Stimulated activated CD4-positive, alpha-beta T cell treated with anti-CD3 and anti-CD28 coated beads, TNF-alpha, amount 100 ng/mL, for 1 hour (primary cell): ENCODE data around the gene CAMSAP1.

Experiments
- DNase-seq, 3 donors: peaks; one replicate each; pipeline ENCODE4 v3.0.0-alpha.2; 2020; ENCODE audit warnings: low read depth in 3 of 3, low spot score in 1 of 3

Gene CAMSAP1

GRCh38 chr9:135763716-135764446, 143.5 kb downstream of the CAMSAP1 start:
- no peak for DNase-seq

- DNase-seq: no peak
These were observed 144.4 kb downstream of the CAMSAP1 start for GRCh38 chr9:135762921-135763320.

DNA sequence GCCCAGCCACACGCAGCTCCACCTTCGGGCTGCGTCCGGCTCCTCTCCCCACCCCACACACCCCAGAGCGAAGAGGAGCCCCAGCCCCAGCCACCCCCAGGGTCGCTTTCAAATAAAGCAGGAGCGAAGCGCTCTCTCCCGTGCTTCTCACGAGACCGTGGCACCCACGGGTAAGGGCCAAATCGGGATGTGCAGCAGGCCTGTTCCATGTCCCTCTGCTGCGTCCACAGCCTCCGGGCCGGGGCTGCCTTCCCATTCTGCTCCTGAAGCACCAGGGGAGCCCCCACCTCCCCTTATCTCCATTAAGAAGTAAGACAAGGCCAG, 145.5 kb downstream of the CAMSAP1 start:
- DNase-seq: no peak

GRCh38 chr9:135761150-135761844, 146.0 kb downstream of the CAMSAP1 start:
- DNase-seq: no peak

DNA sequence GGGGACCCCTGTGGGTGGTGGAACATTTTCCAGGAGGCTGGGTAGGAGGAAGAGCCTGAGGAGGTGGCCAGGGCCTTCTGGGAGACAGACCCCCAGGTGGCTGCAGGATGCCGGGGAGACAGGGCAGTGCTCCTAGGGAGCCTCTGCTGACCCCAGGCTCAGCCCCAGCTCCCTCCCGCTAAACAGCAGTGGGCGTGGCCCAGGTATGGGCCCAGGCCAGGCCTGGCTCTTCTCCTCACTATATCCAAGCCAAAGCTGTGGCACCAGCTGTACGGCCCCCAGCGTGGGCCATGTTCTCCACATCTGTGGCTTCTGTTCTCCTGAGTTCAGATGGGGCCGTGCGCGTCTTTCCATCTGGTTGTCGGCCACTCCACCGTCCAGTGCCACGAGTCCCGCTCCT, 146.9 kb downstream of the CAMSAP1 start:
- DNase-seq: no peak

DNA sequence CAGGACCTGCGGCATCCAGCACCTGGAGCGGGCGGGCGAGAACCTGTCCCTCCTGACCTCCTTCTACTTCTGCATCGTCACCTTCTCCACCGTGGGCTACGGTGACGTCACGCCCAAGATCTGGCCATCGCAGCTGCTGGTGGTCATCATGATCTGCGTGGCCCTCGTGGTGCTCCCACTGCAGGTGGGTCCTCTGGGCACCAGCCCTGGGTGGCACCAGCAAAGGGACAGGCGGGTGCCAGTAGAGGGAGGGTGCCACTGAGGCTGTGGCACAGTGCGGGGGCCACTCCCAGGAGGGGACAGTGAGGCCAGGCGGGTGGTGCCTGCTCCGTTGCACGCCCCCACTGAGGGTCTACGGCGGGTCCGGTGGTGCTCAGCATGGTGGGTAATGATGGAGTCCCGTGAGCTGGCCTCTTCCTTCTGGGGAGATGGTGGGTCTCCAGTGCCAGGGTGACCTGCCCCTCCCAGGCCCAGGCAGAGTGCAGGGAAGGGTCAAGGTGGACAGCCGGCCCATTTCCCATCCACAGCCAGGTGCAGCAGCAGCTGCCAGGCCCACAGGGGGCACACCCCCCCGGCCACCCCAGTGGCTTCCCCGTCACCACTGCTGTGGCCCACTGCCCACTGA, 147.6 kb downstream of the CAMSAP1 start:
- DNase-seq: no peak

- DNase-seq: no peak
These were observed 148.5 kb downstream of the CAMSAP1 start for GRCh38 chr9:135758870-135759269.
